Smooth muscle cell (in vitro differentiated cells): ENCODE measurements around the gene PMAIP1. TPM values are rescaled to one million over a fixed set of nuclear protein-coding genes. Genes with fewer than 3 reads are reported as not detected.

Source experiments
- DNase-seq: peaks from one replicate; lab custom pipeline; 2025; ENCODE audit not compliant: unreplicated experiment; lab: John Stamatoyannopoulos, UW
- H2AFZ ChIP-seq: fragments of 200-600 bp; sonication (generic); 2 replicates; pipeline ENCODE4 v1.6.0; 2016; ENCODE audit warnings: antibody characterized with exemption, low read depth, mild to moderate bottlenecking
- H3F3A ChIP-seq: fragments of 200-600 bp; sonication (generic); 2 replicates; pipeline ENCODE4 v1.6.0; 2017; ENCODE audit warnings: antibody characterized with exemption, low read depth
- H3K27ac ChIP-seq: fragments of 200-600 bp; sonication (generic); 2 replicates; pipeline ENCODE4 v1.5.1; 2016; ENCODE audit warnings: low read depth, mild to moderate bottlenecking
- H3K27me3 ChIP-seq: fragments of 200-600 bp; sonication (generic); 2 replicates; pipeline ENCODE4 v1.6.1; 2016; ENCODE audit warnings: low read depth, mild to moderate bottlenecking
- H3K36me3 ChIP-seq: fragments of 200-600 bp; sonication (generic); 2 replicates; pipeline ENCODE4 v1.5.1; 2016; ENCODE audit warnings: low read depth
- H3K4me1 ChIP-seq: fragments of 200-600 bp; sonication (generic); 2 replicates; pipeline ENCODE4 v1.5.1; 2016; ENCODE audit warnings: low read depth
- H3K4me2 ChIP-seq: fragments of 200-600 bp; sonication (generic); 2 replicates; pipeline ENCODE4 v1.6.0; 2016; ENCODE audit warnings: mild to moderate bottlenecking
- H3K4me3 ChIP-seq: fragments of 200-600 bp; sonication (generic); 2 replicates; pipeline ENCODE4 v1.5.1; 2016; ENCODE audit warnings: mild to moderate bottlenecking
- H3K79me2 ChIP-seq: fragments of 200-600 bp; sonication (generic); 2 replicates; pipeline ENCODE4 v1.6.0; 2016; ENCODE audit warnings: low read depth, mild to moderate bottlenecking
- H3K9ac ChIP-seq: fragments of 200-600 bp; sonication (generic); 2 replicates; pipeline ENCODE4 v1.6.0; 2016; ENCODE audit warnings: low read depth
- H3K9me3 ChIP-seq: fragments of 200-600 bp; sonication (generic); replicated peaks from 2 replicates; pipeline ENCODE4 v1.5.1; 2016; ENCODE audit warnings: low read depth
- H4K20me1 ChIP-seq: fragments of 200-600 bp; sonication (generic); 2 replicates; pipeline ENCODE4 v1.6.0; 2016; ENCODE audit warnings: low read depth
- CTCF ChIP-seq: fragments of 200-600 bp; sonication (generic); IDR thresholded peaks from 2 replicates; pipeline ENCODE4 v1.5.1; 2017; ENCODE audit warnings: borderline replicate concordance, mild to moderate bottlenecking, antibody characterized with exemption; ENCODE audit not compliant: insufficient read depth, poor library complexity, severe bottlenecking
- WGBS: methylation state at CpG from one replicate; pipeline ENCODE4 v1.1.7; 2016; ENCODE audit warnings: low lambda C conversion rate; 5-methylcytosine and 5-hydroxymethylcytosine counted together
- polyA plus RNA-seq: library from polyadenylated mRNA; unstranded; fragments of >200 nt; fragmentation: Nextera tagmentation; extraction: Ambion mirVana; gene quantifications from 2 replicates; pipeline ENCODE4 v1.2.1, GENCODE V29; 2016
- total RNA-seq: library from RNA; depleted of rRNA; stranded (reverse); fragments of >200 nt; gene quantifications from 2 replicates; pipeline ENCODE4 v1.2.3, GENCODE V29; 2014

The PMAIP1 gene
- total and polyA plus RNA-seq, 2 experiments from 2014 or later: 18.0 to 37.5 TPM

- H3K9ac ChIP-seq: no peak overlapping the region
- no peaks in the 10 kb centered on the region for H3K4me1 ChIP-seq
- no peak overlapping the region for H3K27ac ChIP-seq
- no peak overlapping the region for H3K4me2 ChIP-seq
- H3K9me3 ChIP-seq: no peaks in the 10 kb centered on the region
- H4K20me1 ChIP-seq: no peaks in the 10 kb centered on the region
- no peak for TF ChIP-seq CTCF
- H3K4me3 ChIP-seq: no peak overlapping the region
- peaks cover 16% of the 10 kb centered on the region for H3K27me3 ChIP-seq
- 77% methylated on average over 7 of the region's 7 CpGs for WGBS
- DNase-seq: no peak
- no peaks in the 10 kb centered on the region for H3F3A ChIP-seq
- no peak overlapping the region for H2AFZ ChIP-seq
- no peaks in the 10 kb centered on the region for H3K36me3 ChIP-seq
- no peaks in the 10 kb centered on the region for H3K79me2 ChIP-seq
Measured at GRCh38 chr18:59929621-59930295, 30.0 kb downstream of the PMAIP1 start.

DNA sequence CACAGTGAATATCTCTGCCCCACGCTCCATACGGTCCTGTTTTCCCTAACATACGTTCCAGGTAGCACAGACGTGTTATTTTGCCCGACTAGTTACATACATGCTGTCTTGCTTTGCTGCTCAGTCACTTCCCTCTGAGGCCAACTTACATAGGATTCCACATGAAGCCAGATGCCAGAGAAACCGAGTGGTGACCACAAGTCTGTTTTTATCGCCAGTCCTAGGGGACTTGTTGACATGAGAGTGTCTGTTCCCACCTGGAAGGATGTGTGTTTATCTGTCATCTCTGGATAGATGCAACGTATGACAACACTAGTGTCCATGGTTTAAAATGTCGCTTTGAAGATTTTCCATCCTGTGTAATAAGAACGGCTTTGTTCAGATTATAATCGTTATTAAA lies 32.6 kb downstream of the PMAIP1 start:
- no peaks in the 10 kb centered on the region for H4K20me1 ChIP-seq
- no peaks in the 10 kb centered on the region for H3K36me3 ChIP-seq
- no peaks in the 10 kb centered on the region for H3K9me3 ChIP-seq
- H3K9ac ChIP-seq: no peak overlapping the region
- H3K4me3 ChIP-seq: no peak overlapping the region
- DNase-seq: no peak
- peaks cover 24% of the 10 kb centered on the region for H3K27me3 ChIP-seq
- H2AFZ ChIP-seq: peak overlapping the region; percentile 10
- H3K4me2 ChIP-seq: no peak overlapping the region
- no peaks in the 10 kb centered on the region for H3F3A ChIP-seq
- WGBS: 70% methylated on average over 11 of the region's 11 CpGs
- H3K27ac ChIP-seq: no peak overlapping the region
- H3K4me1 ChIP-seq: no peaks in the 10 kb centered on the region
- no peak for TF ChIP-seq CTCF
- H3K79me2 ChIP-seq: no peaks in the 10 kb centered on the region

- Histone ChIP-seq H4K20me1 (no peaks in the 10 kb centered on the region), H2AFZ (no peak overlapping the region), H3F3A (no peaks in the 10 kb centered on the region), H3K9me3 (no peaks in the 10 kb centered on the region), H3K27ac (no peak overlapping the region), H3K4me1 (no peaks in the 10 kb centered on the region), H3K4me2 (no peak overlapping the region), H3K9ac (no peak overlapping the region), H3K36me3 (no peaks in the 10 kb centered on the region), H3K79me2 (no peaks in the 10 kb centered on the region), H3K27me3 (peaks cover 10% of the 10 kb centered on the region), H3K4me3 (no peak overlapping the region)
- WGBS: 89% methylated on average over 4 of the region's 4 CpGs
- DNase-seq: no peak
- no peak for TF ChIP-seq CTCF
Measured at GRCh38 chr18:59938676-59939075, 38.9 kb downstream of the PMAIP1 start.

- DNase-seq: no peak
- Histone ChIP-seq H3K27me3 (peaks cover 10% of the 10 kb centered on the region), H3K36me3 (no peaks in the 10 kb centered on the region), H2AFZ (no peak overlapping the region), H3K27ac (no peak overlapping the region), H3K4me3 (no peak overlapping the region), H3K9me3 (no peaks in the 10 kb centered on the region), H3K4me2 (no peak overlapping the region), H3K79me2 (no peaks in the 10 kb centered on the region), H3K9ac (no peak overlapping the region), H3K4me1 (no peaks in the 10 kb centered on the region), H4K20me1 (no peaks in the 10 kb centered on the region), H3F3A (no peaks in the 10 kb centered on the region)
- TF ChIP-seq CTCF: no peak
Measured at GRCh38 chr18:59939127-59939526, 39.3 kb downstream of the PMAIP1 start.
